GM19193 (cell line): ENCODE measurements around the gene CDH13.

Source experiments
- POLR2A ChIP-seq: IDR thresholded peaks from 4 replicates; pipeline ENCODE4 v1.6.1; 2011; ENCODE audit not compliant: insufficient read depth, insufficient read length; ENCODE audit errors: extremely low read depth

CDH13 gene

DNA sequence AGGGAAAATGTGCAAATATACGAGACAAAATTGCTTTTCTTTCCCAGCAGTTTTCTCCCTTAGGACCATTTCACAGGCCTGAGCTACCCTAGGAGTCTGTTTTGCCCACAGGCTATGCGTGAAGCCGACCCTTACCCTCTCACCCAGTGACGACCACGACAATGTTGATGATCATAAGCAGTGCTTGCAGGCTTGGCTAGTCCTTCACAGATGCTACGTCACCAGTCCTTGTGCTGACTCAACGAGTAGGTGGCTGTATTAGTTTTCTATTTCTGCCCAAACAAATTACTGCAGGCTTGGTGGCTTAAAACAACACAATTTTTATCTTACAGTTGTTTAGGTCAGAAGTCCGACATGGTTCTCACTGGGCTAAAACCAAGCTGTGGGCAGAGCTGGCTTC lies 606.4 kb downstream of the CDH13 start:
- no peak for TF ChIP-seq POLR2A

DNA sequence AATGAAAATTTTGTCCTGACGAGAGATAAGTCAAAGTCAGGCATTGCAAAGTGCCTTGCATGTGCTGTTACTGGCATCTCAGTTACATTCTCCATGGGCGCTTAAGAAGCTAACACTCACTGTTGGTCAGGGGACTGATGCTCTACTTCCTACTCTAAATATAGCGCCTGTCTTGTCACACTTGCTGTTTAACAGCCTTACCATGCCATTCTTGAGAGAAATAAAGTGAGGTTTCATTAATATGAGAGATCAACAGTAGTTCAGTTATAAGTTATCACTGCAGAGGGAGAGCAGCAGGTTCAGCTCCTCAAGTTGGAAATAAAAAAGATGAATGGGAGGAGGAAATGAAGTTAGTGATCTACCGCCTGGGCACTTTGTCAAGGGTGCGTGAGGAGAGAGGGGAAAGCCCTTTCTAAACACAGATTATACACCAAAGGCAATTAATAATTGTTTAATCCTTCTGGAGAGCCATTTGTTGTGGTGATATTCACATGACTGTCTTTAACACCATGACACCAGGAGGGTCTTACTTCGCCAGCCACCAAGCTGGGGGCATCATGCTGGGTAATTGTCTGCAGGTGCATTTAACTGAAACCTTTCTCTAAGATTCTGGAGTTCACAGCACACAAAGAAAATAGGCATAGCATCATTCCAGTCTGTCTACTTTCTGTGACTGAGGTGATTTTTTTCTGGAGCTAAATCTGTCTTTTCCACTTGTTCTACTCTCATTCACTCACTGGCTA lies 612.4 kb downstream of the CDH13 start:
- no peak for TF ChIP-seq POLR2A

DNA sequence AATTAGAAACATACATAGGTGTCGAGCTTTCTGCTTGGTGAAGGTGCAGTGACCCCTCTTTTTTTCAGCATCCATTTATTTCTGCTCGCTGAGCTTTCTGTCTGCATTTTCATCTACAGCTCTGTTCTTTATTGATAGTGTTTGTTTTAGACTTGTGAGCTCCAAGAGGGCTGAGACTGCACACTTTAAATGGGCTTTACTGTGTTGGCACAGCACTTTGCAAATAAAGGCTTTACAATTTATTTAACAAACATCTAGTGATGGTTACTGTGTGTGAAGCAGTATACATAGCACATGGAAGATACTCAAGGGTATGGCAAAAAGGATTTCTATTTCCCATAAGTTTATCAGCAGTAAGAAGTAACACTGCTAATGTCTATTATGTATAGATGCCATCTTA lies 617.3 kb downstream of the CDH13 start:
- TF ChIP-seq POLR2A, result no peak

DNA sequence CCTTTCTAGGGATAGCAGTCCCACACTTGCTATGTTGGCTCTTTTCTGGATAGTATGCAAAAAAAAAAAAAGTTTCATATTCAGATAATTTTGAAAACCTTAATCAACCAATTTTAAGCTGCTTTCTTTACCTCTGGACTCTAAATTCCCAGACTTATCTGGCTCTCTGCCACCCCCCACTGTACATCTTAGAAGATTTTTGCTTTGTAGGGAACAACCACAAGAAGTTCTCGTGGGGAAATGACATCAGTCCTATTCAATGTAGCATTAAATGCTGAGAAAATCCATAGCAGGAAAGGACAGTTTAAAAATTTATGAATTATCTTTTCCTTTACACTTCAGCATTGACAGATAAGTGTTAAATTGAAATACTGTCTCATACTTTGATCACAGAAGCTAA lies 618.3 kb downstream of the CDH13 start:
- TF ChIP-seq POLR2A, result no peak

DNA sequence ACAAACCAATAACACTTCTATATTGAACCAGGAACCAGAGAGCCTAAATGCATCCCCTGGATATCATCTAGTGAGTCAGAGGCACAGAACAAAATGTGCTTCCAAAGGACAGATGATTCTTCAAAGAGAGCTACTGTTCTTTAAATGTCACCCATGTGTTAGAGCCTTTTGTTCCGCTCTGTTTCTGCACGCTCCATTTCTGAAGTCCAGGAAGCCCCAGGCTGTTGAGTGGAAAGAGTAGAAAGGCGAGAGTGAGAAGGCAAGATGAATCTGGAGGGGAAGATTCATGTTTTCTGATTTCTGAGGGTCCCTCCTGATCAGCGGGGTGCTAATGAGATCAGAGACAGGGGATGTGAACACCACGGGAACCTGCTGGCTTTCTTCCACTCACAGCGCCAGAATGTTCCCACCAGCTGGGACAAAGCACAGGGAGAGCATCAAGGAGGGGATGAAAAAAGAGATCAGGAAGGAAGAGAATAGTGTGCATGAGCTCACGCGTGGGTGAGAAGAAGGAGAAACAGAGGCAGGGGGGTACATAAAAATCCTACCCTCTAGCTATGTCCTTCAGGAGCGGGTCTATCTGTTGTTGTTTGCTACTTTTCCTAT lies 621.1 kb downstream of the CDH13 start:
- TF ChIP-seq POLR2A, result no peak

DNA sequence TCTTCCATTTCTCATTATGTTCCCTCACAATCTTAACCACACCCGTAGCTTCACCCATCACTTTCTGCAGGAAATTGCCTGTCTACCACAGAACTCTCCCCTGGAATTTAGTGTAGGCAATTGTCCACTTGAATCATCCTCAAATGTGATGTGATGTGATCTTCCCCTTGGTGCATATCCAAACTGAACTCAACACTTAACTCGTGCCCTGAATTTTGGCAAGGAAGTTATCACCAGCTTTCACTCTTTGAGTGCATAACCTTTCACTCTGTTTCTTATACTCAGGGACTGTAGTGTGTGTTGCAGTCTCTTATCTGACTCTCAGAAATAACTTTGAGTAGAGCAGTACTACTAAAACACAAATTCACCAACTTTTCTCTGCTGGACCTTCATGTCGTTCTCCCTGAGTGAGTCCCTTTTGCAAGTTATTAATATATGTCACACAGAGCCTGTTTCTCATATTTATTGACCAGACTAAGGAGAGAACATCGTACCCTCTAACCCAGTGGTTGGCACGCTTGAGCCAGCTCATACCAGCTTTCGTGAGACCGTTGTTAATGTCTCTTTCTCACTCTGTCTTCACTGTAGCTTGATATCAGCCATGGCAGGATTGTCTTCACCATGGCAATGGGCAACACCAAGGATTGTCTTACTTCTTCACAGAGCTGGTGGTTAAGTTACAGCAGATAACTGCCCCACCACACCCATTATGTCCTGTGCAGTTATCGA lies 622.1 kb downstream of the CDH13 start:
- TF ChIP-seq POLR2A, result no peak

DNA sequence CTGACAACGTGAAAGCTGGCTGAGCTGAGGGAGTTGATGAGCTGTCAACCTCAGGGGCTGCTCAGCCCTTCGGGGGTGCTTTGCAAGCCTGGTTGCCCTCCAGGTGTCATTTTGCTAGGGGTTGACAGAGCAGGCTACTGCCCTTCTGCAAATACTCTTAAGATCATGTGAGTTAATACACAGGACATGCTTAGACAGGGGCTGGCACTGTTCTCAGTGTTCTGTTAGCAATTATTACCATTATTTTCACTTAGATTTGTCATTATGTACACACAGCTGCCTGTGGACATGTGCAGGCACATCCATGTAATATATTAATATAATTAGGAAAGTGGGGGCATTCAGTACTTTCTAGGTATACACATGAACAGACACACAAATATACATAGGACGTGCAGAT lies 626.8 kb downstream of the CDH13 start:
- no peak for TF ChIP-seq POLR2A

DNA sequence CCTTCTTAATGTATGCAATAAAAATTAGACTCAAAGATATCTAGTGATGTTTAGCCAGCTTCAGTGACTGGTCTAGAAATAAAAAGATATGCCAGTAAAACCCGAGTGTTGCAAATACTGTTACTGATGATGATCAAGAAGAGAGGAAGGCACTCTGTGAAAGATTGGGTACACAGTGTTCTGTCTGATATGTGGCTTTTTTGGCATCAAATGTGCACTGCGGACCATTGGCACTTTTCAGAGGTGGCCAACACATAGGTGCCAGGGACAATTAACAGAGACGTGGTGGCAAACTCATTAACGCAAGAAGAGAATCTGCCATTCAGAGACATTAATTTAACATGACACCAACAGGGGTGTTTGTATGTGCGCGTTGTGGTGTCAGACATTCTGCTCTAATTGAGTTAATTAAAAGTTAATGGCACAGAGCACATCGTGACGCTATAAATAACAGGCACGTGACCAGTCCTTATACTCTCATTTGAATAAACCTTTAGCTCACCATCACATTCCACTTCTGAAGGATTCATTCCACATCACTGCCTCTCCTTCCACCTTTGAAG lies 631.7 kb downstream of the CDH13 start:
- no peak for TF ChIP-seq POLR2A

DNA sequence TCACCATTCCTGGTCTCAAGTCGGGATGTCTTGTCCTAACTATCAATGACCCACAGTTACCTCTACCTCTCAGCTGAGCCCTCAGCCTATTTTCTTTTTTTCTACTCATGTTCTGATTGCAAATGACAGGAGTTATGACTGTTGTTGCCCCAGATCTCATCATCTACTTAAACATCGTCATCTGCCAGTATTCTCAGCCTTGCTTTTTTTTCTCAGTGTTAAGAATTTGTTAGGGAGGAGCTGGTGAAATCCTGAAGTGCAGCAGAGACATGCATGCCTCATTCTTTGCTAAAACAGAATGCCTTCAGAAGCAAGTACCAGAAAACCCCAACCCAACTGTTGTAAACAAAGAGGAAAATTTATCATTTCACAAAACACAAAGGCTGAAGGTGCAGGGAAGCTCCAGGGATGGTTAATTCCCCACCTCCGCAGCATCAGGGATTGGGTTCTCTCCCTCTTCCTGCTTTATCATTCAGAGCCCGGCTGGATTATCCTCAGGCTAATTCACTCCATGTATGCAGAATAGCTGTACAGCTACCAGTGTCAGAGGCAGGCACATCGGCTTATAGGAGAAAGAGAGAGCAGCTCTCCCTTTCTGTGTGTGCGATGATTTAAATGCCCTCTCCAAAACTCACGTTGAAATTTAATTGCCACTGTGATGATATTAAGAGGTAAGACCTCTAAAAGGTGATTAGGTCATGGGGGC lies 640.2 kb downstream of the CDH13 start:
- no peak for TF ChIP-seq POLR2A

DNA sequence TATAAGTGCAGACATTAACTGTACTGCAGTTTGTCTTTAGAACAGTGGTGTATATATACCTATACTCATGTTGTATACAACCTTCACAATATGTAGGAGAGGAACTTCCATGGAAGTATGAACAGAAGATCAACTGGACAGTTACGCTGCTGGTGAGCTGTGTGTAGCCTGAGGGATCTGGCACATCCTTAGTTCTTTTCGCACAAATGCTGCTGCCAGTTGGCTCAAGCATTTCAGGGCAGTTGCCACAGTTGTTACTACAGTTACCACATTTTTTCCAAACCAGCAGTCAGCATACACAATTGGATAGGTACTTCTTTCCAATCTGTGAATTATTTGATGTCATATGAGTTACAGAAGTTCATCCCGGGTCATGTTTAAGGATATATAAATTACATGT lies 641.4 kb downstream of the CDH13 start:
- TF ChIP-seq POLR2A, result no peak

DNA sequence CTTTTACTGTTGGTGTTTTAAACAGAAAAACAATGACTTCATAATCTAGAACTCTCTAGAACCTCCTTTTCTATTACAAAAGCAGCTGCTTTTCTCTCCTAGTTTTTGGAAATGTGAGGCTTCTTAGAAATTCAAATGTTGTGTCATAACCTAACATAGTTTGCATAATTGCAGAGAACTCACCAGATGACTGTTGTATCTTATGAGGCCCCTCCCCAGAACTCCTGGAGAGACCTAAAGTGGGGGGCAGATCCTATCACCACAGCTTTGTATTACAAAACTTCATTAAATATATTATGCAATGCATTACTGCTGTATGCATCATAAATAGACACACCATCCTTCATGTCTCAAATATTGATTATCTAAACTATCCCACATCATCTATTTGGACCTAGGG lies 642.3 kb downstream of the CDH13 start:
- TF ChIP-seq POLR2A, result no peak

DNA sequence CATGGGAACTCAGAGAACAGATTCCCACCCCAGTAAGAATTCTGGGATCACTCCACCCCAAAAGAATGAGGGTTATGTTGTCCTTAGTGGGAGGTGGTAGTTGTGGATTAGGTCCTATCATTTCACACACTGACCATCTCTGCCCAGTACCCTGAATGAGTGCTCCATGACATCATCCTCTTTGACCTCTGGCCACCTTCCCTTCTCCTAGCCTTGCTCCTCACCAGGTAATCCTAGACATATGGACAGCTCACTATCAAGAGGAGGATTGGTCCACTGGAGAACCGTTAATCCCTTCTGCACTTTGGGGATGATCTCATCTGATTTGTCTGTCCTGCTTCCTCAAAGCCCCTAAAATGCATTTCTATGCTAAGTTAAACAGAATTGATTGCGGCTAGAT lies 642.8 kb downstream of the CDH13 start:
- no peak for TF ChIP-seq POLR2A

DNA sequence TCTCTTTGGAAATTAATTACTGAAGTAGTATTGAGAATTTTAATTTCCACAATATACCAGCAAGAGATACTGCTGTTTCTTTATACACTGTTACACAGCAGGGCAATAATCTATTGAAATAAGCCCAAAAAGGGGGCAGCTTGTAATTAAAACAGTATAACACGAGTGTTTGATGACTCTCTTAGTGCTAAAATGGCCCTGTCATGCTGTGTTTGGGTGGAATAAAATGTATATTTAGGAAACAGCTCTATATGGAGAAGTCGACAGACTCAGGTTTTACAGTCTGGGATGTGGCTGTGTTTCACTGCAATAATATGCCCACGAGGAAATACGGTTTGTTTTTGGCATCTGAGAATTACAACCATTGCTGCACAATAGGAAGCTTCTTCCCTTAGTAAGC lies 643.3 kb downstream of the CDH13 start:
- no peak for TF ChIP-seq POLR2A

DNA sequence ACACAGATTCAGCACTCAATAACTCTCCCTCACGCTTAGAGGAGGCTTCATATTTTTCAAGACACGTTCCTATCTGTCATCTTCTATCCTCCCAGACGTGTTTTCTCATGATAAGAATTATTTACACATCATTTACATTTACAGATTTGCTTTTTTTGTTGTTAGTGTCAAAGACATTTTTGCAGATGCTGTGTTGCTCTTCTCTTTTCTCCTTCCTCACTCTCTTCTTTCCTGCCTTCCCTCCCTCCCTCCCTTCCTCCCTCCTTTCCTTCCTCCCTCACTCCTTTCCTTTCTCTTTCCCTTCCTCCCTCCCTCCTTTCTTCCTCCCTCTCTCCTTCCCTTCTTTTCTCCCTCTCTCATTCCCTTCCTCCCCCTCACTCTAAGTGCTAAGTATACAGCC lies 643.9 kb downstream of the CDH13 start:
- no peak for TF ChIP-seq POLR2A

DNA sequence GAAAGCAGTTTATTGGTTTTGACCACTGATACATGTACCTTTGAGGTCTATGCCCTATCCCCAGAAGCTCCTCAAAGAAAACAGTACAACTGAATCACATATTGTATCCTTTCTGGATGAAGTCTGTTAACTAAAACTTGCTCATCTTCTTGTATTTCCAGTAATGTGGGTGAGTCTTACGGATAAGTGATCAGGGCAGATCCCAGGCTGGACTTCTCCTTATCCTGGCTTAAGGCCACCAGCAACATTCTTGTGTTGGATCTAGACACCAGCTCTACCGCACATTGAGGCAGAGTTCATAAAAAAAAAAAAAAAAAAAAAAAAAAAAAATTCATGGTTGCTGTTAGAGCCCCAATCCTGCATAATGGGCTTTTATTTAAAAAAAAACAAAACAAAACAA lies 644.4 kb downstream of the CDH13 start:
- TF ChIP-seq POLR2A, result no peak
